ENCODE data around the gene PPIL4.

PPIL4 gene

DNA sequence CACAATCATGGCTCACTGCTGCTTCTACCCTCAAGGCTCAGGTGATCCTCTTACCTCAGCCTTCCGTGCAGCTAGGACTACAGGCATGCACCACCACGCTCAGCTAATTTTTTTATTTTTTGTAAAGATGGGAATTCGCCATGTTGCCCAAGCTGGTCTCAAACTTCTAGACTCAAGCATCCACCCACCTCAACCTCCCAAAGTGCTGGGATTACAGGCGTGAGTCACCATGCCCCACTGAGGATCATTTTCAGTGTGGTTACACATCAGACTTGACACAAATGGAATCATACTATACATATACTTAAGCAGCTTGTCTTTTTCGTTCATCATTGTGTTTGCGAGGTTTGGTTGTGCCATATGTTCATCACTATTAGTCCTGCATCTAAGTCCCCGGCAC, 87.6 kb downstream of the PPIL4 start:
- Histone ChIP-seq H3K27me3 (ENCODE audit: insufficient read depth, low read length, poor library complexity) (no peaks in the 10 kb centered on the region), H3K4me3 (ENCODE audit: low read depth in 1 of 2, low read length in 2 of 2) (no peak overlapping the region), H3K9ac (ENCODE audit: low read depth, low read length) (no peak overlapping the region), H3K9me3 (ENCODE audit: insufficient read depth, low read length, severe bottlenecking) (no peaks in the 10 kb centered on the region), H3K79me2 (ENCODE audit: insufficient read depth, low read length) (no peaks in the 10 kb centered on the region), H3K4me2 (ENCODE audit: insufficient read depth, low read length) (no peak overlapping the region), H2AFZ (ENCODE audit: low read depth, low read length) (no peak overlapping the region), H4K20me1 (ENCODE audit: insufficient read depth, low read length) (no peaks in the 10 kb centered on the region), H3K36me3 (ENCODE audit: insufficient read depth, low read length) (no peaks in the 10 kb centered on the region), H3K27ac (ENCODE audit: low read length) (no peak overlapping the region), H3K4me1 (ENCODE audit: insufficient read depth, low read length) (no peaks in the 10 kb centered on the region)
- ATAC-seq (ENCODE audit: insufficient read depth, low read depth) (no peak), DNase-seq (no peak)
- no peak for TF ChIP-seq EZH2 (IDR thresholded peaks at IDR 0.05; ENCODE audit: borderline replicate concordance, low read depth, low read length, severe bottlenecking)
- TF ChIP-seq, protein P1, sequence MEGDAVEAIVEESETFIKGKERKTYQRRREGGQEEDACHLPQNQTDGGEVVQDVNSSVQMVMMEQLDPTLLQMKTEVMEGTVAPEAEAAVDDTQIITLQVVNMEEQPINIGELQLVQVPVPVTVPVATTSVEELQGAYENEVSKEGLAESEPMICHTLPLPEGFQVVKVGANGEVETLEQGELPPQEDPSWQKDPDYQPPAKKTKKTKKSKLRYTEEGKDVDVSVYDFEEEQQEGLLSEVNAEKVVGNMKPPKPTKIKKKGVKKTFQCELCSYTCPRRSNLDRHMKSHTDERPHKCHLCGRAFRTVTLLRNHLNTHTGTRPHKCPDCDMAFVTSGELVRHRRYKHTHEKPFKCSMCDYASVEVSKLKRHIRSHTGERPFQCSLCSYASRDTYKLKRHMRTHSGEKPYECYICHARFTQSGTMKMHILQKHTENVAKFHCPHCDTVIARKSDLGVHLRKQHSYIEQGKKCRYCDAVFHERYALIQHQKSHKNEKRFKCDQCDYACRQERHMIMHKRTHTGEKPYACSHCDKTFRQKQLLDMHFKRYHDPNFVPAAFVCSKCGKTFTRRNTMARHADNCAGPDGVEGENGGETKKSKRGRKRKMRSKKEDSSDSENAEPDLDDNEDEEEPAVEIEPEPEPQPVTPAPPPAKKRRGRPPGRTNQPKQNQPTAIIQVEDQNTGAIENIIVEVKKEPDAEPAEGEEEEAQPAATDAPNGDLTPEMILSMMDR (IDR thresholded peaks at IDR 0.05; ENCODE audit: borderline replicate concordance, extremely low read depth, low read length, poor library complexity, severe bottlenecking): no peak

DNA sequence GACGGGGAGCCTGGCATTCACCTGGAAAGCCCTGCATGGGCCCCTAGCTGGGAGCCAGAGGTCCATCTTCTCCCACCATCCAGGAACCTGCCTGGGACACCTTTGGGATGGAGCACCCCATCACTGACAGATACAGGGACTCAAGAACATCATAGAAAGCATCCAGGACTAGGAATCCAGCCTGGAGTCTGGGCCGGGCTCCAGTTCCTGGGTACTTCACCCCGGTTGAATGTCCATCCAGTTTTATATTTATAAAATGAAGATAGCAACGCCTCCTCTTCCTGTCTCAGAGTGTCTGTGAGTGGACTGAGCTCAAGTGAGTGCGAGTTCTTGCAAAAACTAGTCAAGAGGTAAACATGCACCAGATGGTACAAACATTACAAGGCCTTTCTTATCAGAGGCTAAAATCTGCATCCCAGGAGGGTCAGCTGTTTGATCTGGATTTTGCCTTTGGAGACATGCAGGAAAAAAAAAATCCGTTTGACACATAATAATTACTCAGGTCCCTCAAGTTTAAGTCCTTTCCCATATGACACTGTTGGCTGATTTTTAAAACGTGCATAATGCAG, 88.4 kb downstream of the PPIL4 start:
- no peaks in the 10 kb centered on the region for H3K4me1 ChIP-seq (ENCODE audit: insufficient read depth, low read length)
- no peak overlapping the region for H3K27ac ChIP-seq (ENCODE audit: low read length)
- no peak overlapping the region for H3K4me2 ChIP-seq (ENCODE audit: insufficient read depth, low read length)
- no peaks in the 10 kb centered on the region for H3K36me3 ChIP-seq (ENCODE audit: insufficient read depth, low read length)
- DNase-seq: no peak
- no peak for ATAC-seq (ENCODE audit: insufficient read depth, low read depth)
- H3K4me3 ChIP-seq (ENCODE audit: low read depth in 1 of 2, low read length in 2 of 2): no peak overlapping the region
- TF ChIP-seq EZH2 (IDR thresholded peaks at IDR 0.05; ENCODE audit: borderline replicate concordance, low read depth, low read length, severe bottlenecking): no peak
- TF ChIP-seq, protein P1 (IDR thresholded peaks at IDR 0.05; ENCODE audit: borderline replicate concordance, extremely low read depth, low read length, poor library complexity, severe bottlenecking): no peak
- no peak overlapping the region for H3K9ac ChIP-seq (ENCODE audit: low read depth, low read length)
- H3K9me3 ChIP-seq (ENCODE audit: insufficient read depth, low read length, severe bottlenecking): no peaks in the 10 kb centered on the region
- no peaks in the 10 kb centered on the region for H3K79me2 ChIP-seq (ENCODE audit: insufficient read depth, low read length)
- H2AFZ ChIP-seq (ENCODE audit: low read depth, low read length): no peak overlapping the region
- H3K27me3 ChIP-seq (ENCODE audit: insufficient read depth, low read length, poor library complexity): no peaks in the 10 kb centered on the region
- H4K20me1 ChIP-seq (ENCODE audit: insufficient read depth, low read length): no peaks in the 10 kb centered on the region

DNA sequence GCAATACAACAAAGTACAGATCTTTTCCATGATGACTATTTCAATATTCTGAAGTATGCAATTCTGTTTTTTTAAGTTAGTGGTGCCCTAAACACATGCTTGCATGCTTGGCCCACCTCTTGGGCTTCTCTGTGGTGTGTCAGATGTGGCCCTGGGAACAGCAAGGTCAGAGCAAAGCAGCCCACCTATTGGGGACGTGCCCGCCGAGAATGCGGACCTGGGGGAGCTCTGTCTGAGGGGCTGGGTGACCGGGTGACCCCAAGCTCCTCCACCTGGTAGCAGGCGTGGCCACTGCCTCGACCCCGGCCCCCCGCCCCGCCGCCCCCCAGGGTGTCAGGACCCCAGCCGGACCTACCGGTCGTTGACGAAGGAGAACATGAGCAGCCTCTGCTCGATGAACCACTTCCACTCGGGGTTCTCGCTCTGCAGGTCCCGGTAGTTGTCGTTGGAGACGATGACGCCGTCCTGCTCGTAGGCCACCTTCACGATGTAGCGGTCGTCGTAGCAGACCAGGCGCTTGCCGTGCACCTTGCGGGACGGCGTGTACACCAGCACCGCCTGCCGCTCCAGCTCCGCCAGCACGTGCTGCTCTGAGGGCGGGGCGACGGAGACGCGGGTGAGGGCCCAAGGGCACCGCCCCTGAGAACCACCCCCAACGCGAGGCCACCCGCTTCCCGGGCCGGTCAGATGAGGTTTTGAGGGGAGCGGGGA, 89.4 kb downstream of the PPIL4 start:
- H3K27ac ChIP-seq (ENCODE audit: low read length): no peak overlapping the region
- H3K79me2 ChIP-seq (ENCODE audit: insufficient read depth, low read length): no peaks in the 10 kb centered on the region
- no peaks in the 10 kb centered on the region for H4K20me1 ChIP-seq (ENCODE audit: insufficient read depth, low read length)
- TF ChIP-seq, protein P1 (IDR thresholded peaks at IDR 0.05; ENCODE audit: borderline replicate concordance, extremely low read depth, low read length, poor library complexity, severe bottlenecking): no peak
- TF ChIP-seq EZH2 (IDR thresholded peaks at IDR 0.05; ENCODE audit: borderline replicate concordance, low read depth, low read length, severe bottlenecking): no peak
- H3K9ac ChIP-seq (ENCODE audit: low read depth, low read length): no peak overlapping the region
- H3K4me3 ChIP-seq (ENCODE audit: low read depth in 1 of 2, low read length in 2 of 2): no peak overlapping the region
- no peak overlapping the region for H2AFZ ChIP-seq (ENCODE audit: low read depth, low read length)
- H3K36me3 ChIP-seq (ENCODE audit: insufficient read depth, low read length): no peaks in the 10 kb centered on the region
- DNase-seq (no peak), ATAC-seq (ENCODE audit: insufficient read depth, low read depth) (no peak)
- H3K9me3 ChIP-seq (ENCODE audit: insufficient read depth, low read length, severe bottlenecking): no peaks in the 10 kb centered on the region
- H3K4me1 ChIP-seq (ENCODE audit: insufficient read depth, low read length): no peaks in the 10 kb centered on the region
- no peaks in the 10 kb centered on the region for H3K27me3 ChIP-seq (ENCODE audit: insufficient read depth, low read length, poor library complexity)
- H3K4me2 ChIP-seq (ENCODE audit: insufficient read depth, low read length): no peak overlapping the region

Measured in DND-41 (cell line).